ENCODE data around the gene SYT8.
"Not testable (repeated sequence)": the region's sequence is repeated elsewhere in the genome, so short reads cannot be mapped to it uniquely, and the experiment has no call there.

The SYT8 gene

GRCh38 chr11:1834779-1835670, at the start of gene SYT8:
Gene SYT8 (plus strand): TSS chr11:1834990. CDS start chr11:1835106, 116 bp downstream.
- no peak for DNase-seq (ENCODE audit: low read depth, low spot score)

- no peak for DNase-seq (ENCODE audit: low read depth, low spot score)
Observed at GRCh38 chr11:1785749-1786413, 48.9 kb upstream of the SYT8 start.

DNA sequence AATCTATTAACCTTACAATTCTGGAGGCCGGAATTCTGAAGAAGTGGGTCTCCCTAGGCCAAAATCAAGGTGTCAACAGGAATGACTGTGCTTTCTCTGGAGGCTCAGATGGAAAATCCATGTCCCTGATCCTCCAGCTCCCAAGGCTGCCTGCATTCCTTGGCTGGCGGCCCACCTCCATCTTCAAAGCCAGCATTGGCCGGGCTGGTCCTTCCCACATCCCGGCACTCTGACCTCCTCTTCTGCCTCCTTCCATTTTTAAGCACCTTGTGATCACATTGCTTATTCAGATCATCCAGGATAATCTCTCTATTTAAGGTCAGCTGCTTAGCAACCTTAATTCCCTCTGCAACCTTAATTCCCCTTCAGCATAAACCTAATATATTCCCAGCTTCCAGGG, 48.3 kb upstream of the SYT8 start:
- DNase-seq (ENCODE audit: low read depth, low spot score): no peak

DNA sequence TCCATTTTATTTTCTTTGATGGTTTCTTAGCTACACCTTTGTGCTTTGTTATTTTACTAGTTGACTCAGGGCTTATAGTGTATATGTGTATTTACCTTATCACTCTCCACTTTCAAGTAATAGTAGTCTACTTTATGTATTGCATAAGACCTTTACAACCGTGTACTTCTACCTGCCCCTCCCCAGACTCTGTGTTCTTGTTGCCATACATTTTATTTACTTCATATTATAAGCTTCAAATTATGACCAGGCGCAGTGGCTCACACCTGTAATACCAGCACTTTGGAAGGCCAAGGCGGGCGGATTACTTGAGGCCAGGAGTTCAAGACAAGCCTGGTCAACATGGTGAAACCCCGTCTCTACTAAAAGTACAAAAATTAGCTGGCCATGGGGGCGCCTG, 42.9 kb upstream of the SYT8 start:
- DNase-seq (ENCODE audit: low read depth, low spot score): no peak

- DNase-seq (ENCODE audit: low read depth, low spot score): no peak
Observed at GRCh38 chr11:1792461-1792860, 42.3 kb upstream of the SYT8 start.

GRCh38 chr11:1793081-1793480, 41.7 kb upstream of the SYT8 start:
- DNase-seq (ENCODE audit: low read depth, low spot score): no peak

GRCh38 chr11:1796413-1797011, 38.3 kb upstream of the SYT8 start:
- no peak for DNase-seq (ENCODE audit: low read depth, low spot score)

DNA sequence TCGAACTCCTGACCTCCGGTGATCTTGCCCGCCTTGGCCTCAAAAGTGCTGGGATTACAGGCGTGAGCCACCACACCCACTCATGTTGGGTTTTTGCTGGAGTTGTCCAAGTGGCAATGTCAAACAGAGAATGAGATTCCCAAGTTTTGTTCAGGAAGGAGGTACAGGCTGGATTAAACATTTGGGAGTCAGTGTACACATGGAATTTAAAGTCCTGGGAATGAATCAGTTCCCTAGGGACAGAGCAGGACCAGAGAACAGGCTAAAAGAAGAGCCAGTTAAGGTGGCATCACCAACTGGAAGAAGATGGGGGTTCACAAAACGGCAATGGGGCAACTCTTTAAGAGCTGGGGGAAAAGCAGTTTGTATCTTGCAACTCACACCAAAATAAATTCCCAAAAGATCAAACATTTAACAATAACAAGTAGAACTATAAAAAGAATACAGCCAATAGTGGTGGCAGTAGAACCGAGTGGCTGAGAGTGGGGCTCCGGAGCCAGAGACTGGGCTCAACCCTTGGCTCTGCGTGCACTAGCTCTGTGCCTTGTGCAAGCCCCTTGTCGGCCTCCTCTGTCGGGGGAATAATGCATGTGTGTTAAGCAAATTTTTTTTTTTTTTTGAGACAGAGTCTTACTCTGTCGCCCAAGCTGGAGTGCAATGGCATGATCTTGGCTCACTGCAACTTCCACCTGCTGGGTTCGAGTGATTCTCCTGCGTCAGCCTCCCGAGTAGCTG, 37.2 kb upstream of the SYT8 start:
- no peak for DNase-seq (ENCODE audit: low read depth, low spot score)

DNA sequence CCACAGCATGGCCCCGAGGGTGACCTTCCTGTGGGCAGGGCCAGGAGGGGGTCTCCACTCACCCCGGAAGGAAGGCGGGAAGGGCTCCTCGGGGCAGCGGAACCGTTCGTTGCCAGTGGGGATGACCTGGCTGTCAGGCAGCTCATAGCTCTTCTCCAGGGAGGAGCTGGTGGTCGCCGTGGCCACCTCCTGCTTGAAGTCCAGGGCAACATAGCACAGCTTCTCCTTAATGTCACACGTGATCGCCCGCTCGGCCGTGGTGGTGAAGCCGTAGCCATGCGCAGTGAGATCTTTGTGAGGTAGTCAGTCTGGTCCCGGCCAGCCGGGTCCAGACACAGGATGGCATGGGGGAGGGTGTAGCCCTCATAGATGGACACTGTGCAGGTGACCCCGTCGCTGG, 31.5 kb upstream of the SYT8 start:
- DNase-seq (ENCODE audit: low read depth, low spot score): no peak

DNA sequence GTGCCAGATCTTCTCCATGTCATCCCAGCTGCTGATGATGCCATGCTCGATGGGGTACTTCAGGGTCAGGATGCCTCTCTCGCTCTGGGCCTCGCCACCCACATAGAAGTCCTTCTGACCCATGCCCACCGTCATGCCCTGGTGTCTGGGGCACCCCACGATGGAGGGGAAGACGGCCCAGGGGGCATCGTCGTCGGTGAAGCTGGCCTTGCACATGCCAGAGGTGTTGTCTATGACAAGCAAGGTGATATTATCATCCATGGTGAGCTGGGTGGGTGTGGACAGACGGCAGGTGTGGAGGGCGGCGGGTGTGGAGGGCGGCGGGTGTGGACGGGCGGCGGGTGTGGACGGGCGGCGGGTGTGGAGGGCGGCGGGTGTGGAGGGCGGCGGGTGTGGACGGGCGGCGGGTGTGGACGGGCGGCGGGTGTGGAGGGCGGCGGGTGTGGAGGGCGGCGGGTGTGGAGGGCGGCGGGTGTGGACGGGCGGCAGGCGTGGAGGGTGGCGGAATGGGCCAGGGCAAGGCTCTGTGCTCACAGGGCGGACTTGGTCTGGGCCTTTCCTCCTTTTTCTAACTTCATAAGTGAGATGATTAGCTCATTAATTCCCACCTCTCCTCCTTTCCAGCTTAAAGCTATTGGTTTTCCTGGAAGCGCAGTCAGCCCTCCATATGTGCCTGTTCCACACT, 30.8 kb upstream of the SYT8 start:
- not testable (repeated sequence) for DNase-seq (ENCODE audit: low read depth, low spot score)

DNA sequence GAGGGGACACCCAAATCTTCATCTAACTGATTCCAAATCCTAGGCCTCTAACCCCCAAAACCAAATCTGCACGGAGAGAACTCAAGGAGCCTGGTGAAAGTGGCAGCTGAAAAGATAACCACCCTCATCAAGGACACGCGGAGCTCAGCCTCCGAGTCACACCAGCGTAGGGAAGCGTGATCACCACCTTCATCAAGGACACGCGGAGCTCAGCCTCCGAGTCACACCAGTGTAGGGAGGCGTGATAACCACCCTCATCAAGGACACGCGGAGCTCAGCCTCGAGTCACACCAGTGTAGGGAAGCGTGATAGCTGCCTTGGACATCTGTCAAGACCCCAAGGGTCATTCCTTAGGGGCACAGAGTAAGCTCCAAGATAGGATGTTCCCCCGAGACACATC, 29.3 kb upstream of the SYT8 start:
- no peak for DNase-seq (ENCODE audit: low read depth, low spot score)

- DNase-seq (ENCODE audit: low read depth, low spot score): no peak
Observed at GRCh38 chr11:1807264-1807995, 27.4 kb upstream of the SYT8 start.

DNA sequence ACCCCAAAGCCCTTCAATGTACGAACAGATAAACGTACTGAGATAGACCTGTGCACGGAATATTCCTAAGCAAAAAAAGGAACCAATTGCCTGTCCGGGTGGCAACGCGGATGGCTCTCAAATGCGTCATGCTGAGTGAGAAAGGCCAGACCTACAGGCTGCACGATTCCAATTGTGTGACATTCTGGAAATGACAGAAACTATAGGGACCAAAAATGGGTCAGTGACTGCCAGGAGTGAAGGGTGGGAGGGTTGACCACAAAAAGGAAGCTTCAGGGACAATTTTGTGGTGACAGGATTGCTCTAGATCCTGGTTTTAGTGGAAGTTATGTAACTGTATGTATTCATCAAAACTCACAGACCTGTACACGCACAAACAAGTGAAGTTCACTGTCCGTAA, 24.0 kb upstream of the SYT8 start:
- no peak for DNase-seq (ENCODE audit: low read depth, low spot score)

DNA sequence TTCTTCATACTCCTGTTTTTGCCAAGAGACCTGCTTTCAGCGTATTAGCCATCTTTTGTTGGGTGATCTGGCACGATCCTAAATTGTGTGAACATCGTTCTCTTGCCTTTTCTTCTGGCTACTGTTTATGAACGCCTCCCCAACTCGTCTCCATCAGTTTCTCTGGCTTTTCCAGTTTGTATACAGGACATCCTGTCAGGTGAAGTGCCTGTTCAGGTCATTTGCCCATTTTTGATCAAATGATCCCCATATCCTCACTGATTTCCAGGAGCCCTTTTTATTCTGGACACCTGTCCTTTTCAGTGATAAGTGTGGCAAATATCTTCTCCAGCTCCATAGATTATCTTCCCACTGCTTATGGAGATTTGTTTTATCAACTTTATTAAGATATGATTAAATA, 22.5 kb upstream of the SYT8 start:
- DNase-seq (ENCODE audit: low read depth, low spot score): no peak

- DNase-seq (ENCODE audit: low read depth, low spot score): no peak
Observed at GRCh38 chr11:1812801-1813200, 22.0 kb upstream of the SYT8 start.

DNA sequence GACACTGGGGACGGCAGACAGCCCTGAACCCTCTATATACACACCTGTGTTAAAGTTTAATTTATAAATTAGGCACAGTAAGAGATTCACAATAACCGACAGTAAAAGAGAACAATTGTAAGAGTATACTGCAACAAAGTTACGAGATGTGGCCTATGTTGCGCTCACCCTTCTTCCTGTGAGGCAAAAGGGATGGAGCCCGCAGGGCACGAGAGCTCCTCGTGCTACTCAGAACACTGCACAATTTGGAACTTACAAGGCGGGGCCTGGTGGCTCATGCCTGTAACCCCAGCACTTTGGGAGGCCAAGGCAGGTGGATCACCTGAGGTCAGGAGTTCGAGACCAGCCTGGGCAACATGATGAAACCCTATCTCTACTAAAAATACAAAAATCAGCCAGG, 21.4 kb upstream of the SYT8 start:
- not testable (repeated sequence) for DNase-seq (ENCODE audit: low read depth, low spot score)

- DNase-seq (ENCODE audit: low read depth, low spot score): no peak
Observed at GRCh38 chr11:1814691-1815090, 20.1 kb upstream of the SYT8 start.

GRCh38 chr11:1815311-1815710, 19.5 kb upstream of the SYT8 start:
- no peak for DNase-seq (ENCODE audit: low read depth, low spot score)

DNA sequence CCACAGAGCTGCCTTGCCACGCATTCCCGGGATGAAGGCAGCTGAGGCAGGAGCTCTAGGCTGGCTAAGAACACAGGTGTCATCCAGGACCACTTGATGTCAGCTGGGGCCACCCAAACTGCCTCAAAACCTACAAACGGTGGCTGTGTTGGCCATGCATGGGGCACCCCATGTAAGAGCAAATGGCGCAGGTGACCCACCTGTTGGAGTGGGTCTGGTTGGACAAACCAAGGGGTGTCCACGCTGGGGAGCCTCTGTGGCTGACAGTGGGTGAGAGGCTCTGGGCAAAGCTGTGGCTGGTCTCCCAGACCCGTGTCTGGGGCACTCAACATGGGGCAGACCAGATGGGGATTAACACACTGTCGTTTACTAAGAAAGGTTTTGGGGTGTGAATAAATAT, 19.0 kb upstream of the SYT8 start:
- DNase-seq (ENCODE audit: low read depth, low spot score): no peak

- no peak for DNase-seq (ENCODE audit: low read depth, low spot score)
Observed at GRCh38 chr11:1817000-1817399, 17.8 kb upstream of the SYT8 start.

GRCh38 chr11:1817511-1817910, 17.3 kb upstream of the SYT8 start:
- DNase-seq (ENCODE audit: low read depth, low spot score): no peak
